HepG2 (cell line): ENCODE data around the gene PRR12. TPM values are rescaled to one million over a fixed set of nuclear protein-coding genes. Genes with fewer than 3 reads are reported as not detected.

Experiments used
- ATAC-seq: fragments of 200-7000 bp; cut with Tn5 transposase; 3 replicates; pipeline ENCODE4 v1.9.1; 2020; ENCODE audit warnings: mild to moderate bottlenecking, moderate library complexity
- BruUV-seq: library from RNA; stranded (reverse); fragments of 400-500 nt; replicated peaks from 2 replicates; lab custom pipeline; 2021; lab: Mats Ljungman, UMichigan
- CTCF ChIA-PET: fragments of 300-600 bp; formaldehyde crosslinking; extraction: SDS; loops from one replicate; lab custom pipeline; 2021; ENCODE audit warnings: low total read pairs, inconsistent platforms, low intra/inter-chr PET ratio; lab: Yijun Ruan, JAX
- POLR2A ChIA-PET: fragments of 350-600 bp; sonication (Branson Sonifier 250); formaldehyde crosslinking; loops from one replicate; lab custom pipeline; 2020; ENCODE audit warnings: antibody characterized with exemption, inconsistent platforms; lab: Yijun Ruan, JAX
- DNase-seq: peaks from one replicate; pipeline ENCODE4 v3.0.0-alpha.2; 2015; ENCODE audit warnings: low spot score
- FAIRE-seq: peaks from 3 replicates; lab custom pipeline; 2011; peaks lifted over from hg19 to GRCh38; lab: Jason Lieb, UNC
- H2AFZ ChIP-seq: one replicate; pipeline ENCODE4 v1.6.1; 2011; ENCODE audit warnings: low read length, inconsistent platforms
- H3K27ac ChIP-seq: fragments of 300-600 bp; 3 replicates; pipeline ENCODE4 v1.8.0; 2011; ENCODE audit warnings: mixed run types, mild to moderate bottlenecking, mixed read lengths, low read length, inconsistent platforms; ENCODE audit not compliant: insufficient read depth; ENCODE audit errors: extremely low read length
- H3K27me3 ChIP-seq, 2 experiments: fragments of 200-600 bp in 1 of 2; 2 replicates in 1 of 2; 3 replicates in 1 of 2; pipeline versions ENCODE4 v1.6.0 to v1.8.0; 2011; ENCODE audit warnings: low read length in 2 of 2, mild to moderate bottlenecking in 2 of 2, moderate library complexity in 2 of 2, inconsistent platforms in 1 of 2; ENCODE audit not compliant: insufficient read depth in 2 of 2, control insufficient read depth in 1 of 2
- H3K36me3 ChIP-seq, 2 experiments: fragments of 200-600 bp in 1 of 2; replicated peaks in 1 of 2; 2 replicates in 1 of 2; 3 replicates in 1 of 2; pipeline versions ENCODE4 v1.5.1 to v1.8.0; 2011; ENCODE audit warnings: low read length in 2 of 2, inconsistent platforms in 1 of 2; ENCODE audit not compliant: insufficient read depth in 2 of 2, control insufficient read depth in 1 of 2
- H3K4me1 ChIP-seq: 2 replicates; pipeline ENCODE4 v1.5.1; 2012; ENCODE audit warnings: low read length, inconsistent platforms; ENCODE audit not compliant: insufficient read depth
- H3K4me2 ChIP-seq: 2 replicates; pipeline ENCODE4 v1.6.0; 2011; ENCODE audit warnings: low read depth, low read length, inconsistent platforms
- H3K4me3 ChIP-seq, 3 experiments: fragments of 200-600 bp in 1 of 3; sonication (generic), shearing (Covaris generic) in 1 of 3; replicated peaks in 1 of 3; 2 replicates each; pipeline ENCODE4 v1.5.1; 2011 to 2016; ENCODE audit warnings: low read length in 3 of 3, inconsistent platforms in 2 of 3, low read depth in 2 of 3, mild to moderate bottlenecking in 2 of 3, control low read depth in 1 of 3, mixed read lengths in 1 of 3; ENCODE audit not compliant: insufficient read depth in 1 of 3
- H3K79me2 ChIP-seq: one replicate; pipeline ENCODE4 v1.6.1; 2011; ENCODE audit warnings: low read length, inconsistent platforms; ENCODE audit not compliant: insufficient read depth
- H3K9ac ChIP-seq: 2 replicates; pipeline ENCODE4 v1.6.0; 2011; ENCODE audit warnings: mild to moderate bottlenecking, low read depth, low read length, inconsistent platforms; ENCODE audit not compliant: insufficient read depth
- H3K9me3 ChIP-seq: 2 replicates; pipeline ENCODE4 v1.5.1; 2012; ENCODE audit warnings: mild to moderate bottlenecking, low read length
- H4K20me1 ChIP-seq: 2 replicates; pipeline ENCODE4 v1.6.0; 2011; ENCODE audit warnings: inconsistent platforms, mild to moderate bottlenecking, low read length, moderate library complexity; ENCODE audit not compliant: insufficient read depth
- AGO2 ChIP-seq: fragments of 200-400 bp; formaldehyde crosslinking; optimal IDR thresholded peaks from 2 replicates; pipeline ENCODE3; 2017; ENCODE audit warnings: mild to moderate bottlenecking, low read depth, low read length, moderate library complexity
- NKX3-1 ChIP-seq: sonication (generic); formaldehyde crosslinking; IDR thresholded peaks from 2 replicates; pipeline ENCODE4 v1.5.0; 2020; ENCODE audit warnings: missing genetic modification reagents
- RBFOX2 ChIP-seq: fragments of 200-400 bp; formaldehyde crosslinking; IDR thresholded peaks from 2 replicates; pipeline ENCODE4 v1.6.1; 2017; ENCODE audit warnings: low read depth, mild to moderate bottlenecking, low read length
- RBM22 ChIP-seq: fragments of 200-400 bp; formaldehyde crosslinking; optimal IDR thresholded peaks from 2 replicates; pipeline ENCODE3; 2017; ENCODE audit warnings: mild to moderate bottlenecking, low read length, moderate library complexity
- SMC3 ChIP-seq: IDR thresholded peaks from 2 replicates; pipeline ENCODE4 v1.6.1; 2011; ENCODE audit warnings: low read length, improper control_type of control experiment
- ZC3H13 ChIP-seq: sonication (generic); formaldehyde crosslinking; IDR thresholded peaks from 2 replicates; pipeline ENCODE4 v1.8.1; 2023; ENCODE audit warnings: mild to moderate bottlenecking, missing genetic modification reagents, moderate library complexity
- ZIK1 ChIP-seq: sonication (generic); formaldehyde crosslinking; IDR thresholded peaks from 2 replicates; pipeline ENCODE4 v1.5.0; 2020; ENCODE audit warnings: mild to moderate bottlenecking, low read depth, missing genetic modification reagents, borderline replicate concordance
- ZNF432 ChIP-seq: sonication (generic); formaldehyde crosslinking; IDR thresholded peaks from 2 replicates; pipeline ENCODE4 v1.5.0; 2020; ENCODE audit warnings: missing genetic modification reagents, mild to moderate bottlenecking, borderline replicate concordance
- WGBS: methylation state at CpG from one replicate; pipeline ENCODE4 v1.1.6; 2017; ENCODE audit warnings: low lambda C conversion rate; 5-methylcytosine and 5-hydroxymethylcytosine counted together
- in situ Hi-C: cut with HindIII; loops from 2 replicates; pipeline ENCODE4 v1.10.0; 2017; ENCODE audit warnings: low pct_unique_long_range_greater_than_20kb; ENCODE audit not compliant: extremely low pct_ligation_motif_present
- intact Hi-C: fragments of 100-400 bp; cut with micrococcal nuclease; formaldehyde crosslinking; loops from one replicate; pipeline ENCODE4 v1.10.0; 2022; ENCODE audit not compliant: unreplicated experiment
- polyA plus RNA-seq, 8 experiments: library from polyadenylated mRNA; depleted of rRNA in 3 of 8; stranded (reverse) in 7 of 8; unstranded in 1 of 8; fragments of >200 nt; fragmentation: Illumina TruSeq in 4 of 8; extraction: Trizol in 4 of 8; gene quantifications; 2 replicates each; pipeline versions ENCODE4 v1.2.1 to v1.2.3, GENCODE V29; 2011 to 2016; ENCODE audit warnings: low read depth in 4 of 8, missing spikeins in 1 of 8, mixed read lengths in 1 of 8; ENCODE audit not compliant: insufficient read depth in 1 of 8
- total RNA-seq, 5 experiments: library from RNA; depleted of rRNA; stranded (reverse); fragments of >200 nt; fragmentation: Illumina TruSeq; extraction: Trizol; gene quantifications; 2 replicates each; pipeline ENCODE4 v1.2.3, GENCODE V29; 2016; ENCODE audit warnings: low read depth in 1 of 5
- TF ChIP-seq, protein P1 (sequence below): sonication (generic); formaldehyde crosslinking; IDR thresholded peaks from 2 replicates; pipeline ENCODE4 v1.8.0; 2022; ENCODE audit warnings: mild to moderate bottlenecking, missing genetic modification reagents, moderate library complexity

Gene PRR12
- total and polyA plus RNA-seq, 2 of the 13 experiments (the other 11 are each of a cell fraction or from before 2014, with no cell fraction given), result 0.62 to 1.5 TPM

DNA sequence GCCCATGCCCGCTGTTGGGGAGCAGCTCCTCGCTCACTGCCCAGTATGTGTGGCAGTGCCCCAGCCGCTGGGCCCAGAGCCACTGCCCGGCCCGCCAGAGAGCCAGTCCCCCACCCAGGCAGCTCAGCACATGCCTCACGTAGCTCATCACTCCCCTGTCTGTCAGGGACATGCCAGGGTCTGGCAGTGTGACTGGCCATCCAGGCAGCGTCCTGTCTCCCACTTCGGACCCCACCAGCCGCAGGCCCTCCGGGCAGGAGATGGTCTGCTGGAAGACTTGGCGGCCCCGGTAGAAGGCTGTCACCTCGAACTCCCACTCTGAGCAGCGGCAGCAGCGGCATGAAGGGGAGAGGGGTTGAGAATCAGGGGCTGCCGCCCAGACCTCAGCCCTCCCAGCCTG is 71.0 kb downstream of the PRR12 start:
- no peak overlapping the region for H2AFZ ChIP-seq
- 97% methylated on average over 12 of the region's 16 CpGs for WGBS
- H3K4me2 ChIP-seq, result no peak overlapping the region
- H3K4me3 ChIP-seq, result no peak overlapping the region
- intact Hi-C loops, result no loop called here
- no peak for TF ChIP-seq SMC3
- peak; percentile 86 for TF ChIP-seq AGO2
- peak; percentile 62 for TF ChIP-seq RBFOX2
- H3K9me3 ChIP-seq, result no peaks in the 10 kb centered on the region
- H3K9ac ChIP-seq, result no peak overlapping the region
- CTCF ChIA-PET, result no interaction called here
- H3K36me3 ChIP-seq, result peaks cover 13 to 54% of the 10 kb centered on the region in 2 experiments
- peaks cover 5% of the 10 kb centered on the region; the same call in 1 of the 2 replicates for H4K20me1 ChIP-seq
- H3K4me1 ChIP-seq, result peaks cover 28% of the 10 kb centered on the region
- in situ Hi-C loops, result no loop called here
- H3K27ac ChIP-seq, result no peak overlapping the region
- no peak for DNase-seq
- H3K27me3 ChIP-seq, result no peaks in the 10 kb centered on the region; a peak in 1 of 5 replicates
- FAIRE-seq, result no peak
- BruUV-seq, result no TSS peak
- peaks cover 25% of the 10 kb centered on the region for H3K79me2 ChIP-seq
- ATAC-seq, result no peak
- POLR2A ChIA-PET, result interaction anchor here (1.6 to 3.1 kb wide), 2 partner anchors 15 to 21 kb away, joined by 4 to 15 read pairs; partner anchors contain the start of genes RRAS and SCAF1

DNA sequence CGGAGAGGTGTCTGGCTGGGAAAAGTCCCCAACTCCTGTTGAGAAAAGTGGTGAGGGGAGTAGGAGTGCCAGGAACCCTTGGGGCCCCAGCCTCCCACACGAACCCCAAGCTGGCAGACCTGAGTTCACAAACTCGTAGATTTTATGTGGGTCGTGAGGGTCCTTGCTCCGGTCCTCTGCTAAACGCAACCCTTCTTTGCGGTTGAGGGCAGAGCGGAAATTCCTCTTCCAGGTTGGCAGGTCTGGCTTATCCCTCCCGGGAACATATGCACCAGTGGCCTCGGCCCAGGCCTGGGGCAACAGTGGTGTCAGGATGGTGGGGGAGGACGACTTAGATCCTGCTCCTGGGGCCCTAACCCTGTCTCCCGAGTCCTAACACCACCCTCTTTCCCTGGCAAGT is 72.2 kb downstream of the PRR12 start:
- Histone ChIP-seq H3K27me3 (no peaks in the 10 kb centered on the region; a peak in 1 of 5 replicates), H3K27ac (no peak overlapping the region), H3K4me2 (no peak overlapping the region), H3K9ac (no peak overlapping the region), H3K9me3 (no peaks in the 10 kb centered on the region), H3K79me2 (peaks cover 30% of the 10 kb centered on the region), H3K4me3 (no peak overlapping the region), H3K36me3 (peaks cover 11 to 48% of the 10 kb centered on the region in 2 experiments), H2AFZ (no peak overlapping the region), H3K4me1 (peaks cover 27% of the 10 kb centered on the region), H4K20me1 (peaks cover 5% of the 10 kb centered on the region; the same call in 1 of the 2 replicates)
- WGBS, result 96% methylated on average over 11 of the region's 12 CpGs
- intact Hi-C loops, result no loop called here
- FAIRE-seq, result no peak
- no peak for DNase-seq
- BruUV-seq, result no TSS peak
- no peak for ATAC-seq
- TF ChIP-seq ZC3H13, result no peak
- TF ChIP-seq NKX3-1, result no peak
- TF ChIP-seq RBM22, result peak; percentile 34
- TF ChIP-seq AGO2, result peak; percentile 66
- no peak for TF ChIP-seq ZNF432 (CRISPR knock-in tag)
- no peak for TF ChIP-seq ZIK1 (CRISPR knock-in tag)
- TF ChIP-seq, protein P1, sequence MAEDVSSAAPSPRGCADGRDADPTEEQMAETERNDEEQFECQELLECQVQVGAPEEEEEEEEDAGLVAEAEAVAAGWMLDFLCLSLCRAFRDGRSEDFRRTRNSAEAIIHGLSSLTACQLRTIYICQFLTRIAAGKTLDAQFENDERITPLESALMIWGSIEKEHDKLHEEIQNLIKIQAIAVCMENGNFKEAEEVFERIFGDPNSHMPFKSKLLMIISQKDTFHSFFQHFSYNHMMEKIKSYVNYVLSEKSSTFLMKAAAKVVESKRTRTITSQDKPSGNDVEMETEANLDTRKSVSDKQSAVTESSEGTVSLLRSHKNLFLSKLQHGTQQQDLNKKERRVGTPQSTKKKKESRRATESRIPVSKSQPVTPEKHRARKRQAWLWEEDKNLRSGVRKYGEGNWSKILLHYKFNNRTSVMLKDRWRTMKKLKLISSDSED, result no peak
- in situ Hi-C loops, result no loop called here
- ChIA-PET POLR2A (interaction anchor here (1.4 to 5.7 kb wide), 3 partner anchors 9 to 21 kb away, joined by 4 to 92 read pairs (median 24); partner anchors contain the start of genes RRAS and SCAF1), CTCF (no interaction called here)
